ENCODE data around the gene MERTK.

GRCh38 chr2:112000399-112001135, 102.2 kb downstream of the MERTK start:
- TF ChIP-seq ZNF180 (CRISPR knock-in tag; IDR thresholded peaks at IDR 0.05; ENCODE audit: borderline replicate concordance, low read depth) (no peak), ETV5 (CRISPR knock-in tag; IDR thresholded peaks at IDR 0.05; ENCODE audit: borderline replicate concordance) (no peak), GTF2F1 (IDR thresholded peaks at IDR 0.05; ENCODE audit: low read length) (no peak), PBX3 (CRISPR knock-in tag; IDR thresholded peaks at IDR 0.05; ENCODE audit: borderline replicate concordance) (no peak), POLR2A (IDR thresholded peaks at IDR 0.05; ENCODE audit: insufficient read depth in 1 of 2, low read depth in 2 of 2, low read length in 2 of 2) (no peak)
